Adrenal gland (tissue), 12 donors: ENCODE data around the gene RYR3. TPM values are rescaled to one million over a fixed set of nuclear protein-coding genes. Genes with fewer than 3 reads are reported as not detected.

Source experiments
- DNase-seq, 7 donors: peaks; one replicate each; pipeline ENCODE4 v3.0.0-alpha.2; 2019 to 2020
- H3K27ac ChIP-seq, 5 donors: fragments of 200-600 bp; sonication (generic) in 4 of 5; 1 replicate in 3 of 5; 2 replicates in 2 of 5; pipeline versions ENCODE4 v1.5.1 to v1.8.0; 2016 to 2020; ENCODE audit warnings: mild to moderate bottlenecking in 1 of 5
- H3K27me3 ChIP-seq: fragments of 200-600 bp; 2 replicates; pipeline ENCODE4 v1.8.0; 2021
- H3K36me3 ChIP-seq, 2 donors: fragments of 200-600 bp; replicated peaks in 1 of 2; 1 replicate in 1 of 2; 2 replicates in 1 of 2; pipeline versions ENCODE4 v1.5.1 to v1.8.0; 2018 to 2022
- H3K4me1 ChIP-seq, 2 donors: fragments of 200-600 bp; replicated peaks in 1 of 2; 1 replicate in 1 of 2; 2 replicates in 1 of 2; pipeline versions ENCODE4 v1.5.1 to v1.8.0; 2018 to 2021
- H3K4me3 ChIP-seq, 4 donors: fragments of 200-600 bp; sonication (generic) in 3 of 4; one replicate each; pipeline ENCODE4 v1.5.1; 2016 to 2018
- H3K9me3 ChIP-seq, 3 donors: fragments of 200-600 bp; sonication (generic) in 1 of 3; replicated peaks in 1 of 3; 1 replicate in 2 of 3; 2 replicates in 1 of 3; pipeline versions ENCODE4 v1.5.1 to v1.8.0; 2016 to 2021
- POLR2A ChIP-seq, 2 donors: fragments of 450-650 bp; IDR thresholded peaks; one replicate each; pipeline ENCODE4 v1.6.1; 2017; ENCODE audit warnings: antibody characterized with exemption in 2 of 2, mild to moderate bottlenecking in 2 of 2, moderate library complexity in 1 of 2
- WGBS, 4 donors: extraction: QIAGEN DNeasy Blood & Tissue Kit in 2 of 4; methylation state at CpG; one replicate each; pipeline versions ENCODE4 v1.1.5 to v1.1.7; 2013 to 2017; 5-methylcytosine and 5-hydroxymethylcytosine counted together
- intact Hi-C, 2 donors: fragments of 100-400 bp; cut with DNase I; formaldehyde crosslinking; loops; one replicate each; pipeline versions ENCODE4 v1.14.1 to v1.15.0; 2022 to 2023
- polyA plus RNA-seq, 3 donors: library from polyadenylated mRNA; stranded (reverse); fragments of 200-250 nt in 2 of 3; fragments of 350-450 nt in 1 of 3; fragmentation: Illumina TruSeq in 1 of 3; extraction: RNeasy Lipid Tissue Mini Kit (QIAGEN cat#74804) in 1 of 3; gene quantifications; one replicate each; pipeline ENCODE4 v1.2.3, GENCODE V29; 2013 to 2014
- total RNA-seq, 9 donors: library from RNA; depleted of rRNA in 4 of 9; stranded (reverse); fragments of >200 nt in 4 of 9; fragments of 120-200 nt in 1 of 9; fragmentation: NEBNext Ultra II Directional in 1 of 9; extraction: Animal tissue kit (Norgen Biotek cat#: 25700) in 1 of 9; gene quantifications; one replicate each; pipeline versions ENCODE4 v1.1.0 to v1.2.4, GENCODE V29; 2013 to 2023
- TF ChIP-seq, protein P1 (sequence below), 6 experiments: fragments of 450-650 bp in 4 of 6; fragments of 200-600 bp in 2 of 6; sonication (generic) in 1 of 6; IDR thresholded peaks; 1 replicate in 5 of 6; 2 replicates in 1 of 6; pipeline versions ENCODE4 v1.5.1 to v1.8.0; 2016 to 2021; ENCODE audit warnings: antibody characterized with exemption in 6 of 6, mild to moderate bottlenecking in 2 of 6, moderate library complexity in 1 of 6
- donor health status: healthy with polysubstance abuse.
- donor health status: Bipolar disorder and iron deficiency.
- donor health status: DM: yes; HTN: yes; CAD: no.
- donor health status: DM: no; HTN: no; CAD: no.
- donor health status: DM: no; HTN: no; CAD: no.
- donor health status: DM: yes; HTN: yes; CAD: no.

RYR3 gene
- total and polyA plus RNA-seq, 12 donors = 0.32 to 60.7 (median 3.4) TPM

DNA sequence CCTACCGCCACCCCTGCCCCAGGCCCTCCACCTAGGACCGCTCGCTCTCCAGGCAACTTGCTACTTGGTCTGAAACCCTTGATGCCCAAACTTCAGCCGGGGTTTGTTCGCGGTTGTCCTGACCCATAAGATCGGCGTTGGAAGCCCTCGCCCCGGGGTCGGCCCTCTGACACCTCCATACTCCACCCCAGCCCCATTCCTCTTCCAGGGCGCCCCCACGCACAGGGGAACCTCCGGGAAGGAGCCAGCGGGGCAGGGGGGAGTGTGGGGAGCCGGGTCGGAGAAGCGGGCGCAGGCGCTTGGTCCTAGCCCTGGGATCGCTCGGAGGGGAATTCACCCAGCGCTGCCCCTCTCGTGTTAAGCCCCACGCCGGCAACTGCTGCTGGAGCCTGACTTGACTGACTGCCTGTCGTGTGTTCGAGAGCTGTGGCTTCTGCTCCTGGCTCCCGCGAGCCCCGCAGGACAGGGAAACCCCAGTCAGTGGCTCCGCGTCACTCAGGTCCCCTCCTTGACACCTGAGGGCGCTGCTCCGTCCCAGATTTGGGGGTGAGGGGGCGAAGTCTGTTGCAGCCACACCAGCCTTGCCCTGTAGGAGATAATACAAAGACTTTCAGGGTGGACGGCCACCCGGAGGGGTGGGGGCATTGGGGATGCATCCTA is 675 bp downstream of the RYR3 start:
- H3K27ac ChIP-seq = no peak overlapping the region
- H3K4me1 ChIP-seq = no peaks in the 10 kb centered on the region
- 1 to 5% (median 2%) methylated on average over 15 to 38 of the region's 38 CpGs for WGBS, 4 donors
- intact Hi-C loops = no loop called here
- no peak for TF ChIP-seq POLR2A (IDR thresholded peaks at IDR 0.05)
- TF ChIP-seq, protein P1, sequence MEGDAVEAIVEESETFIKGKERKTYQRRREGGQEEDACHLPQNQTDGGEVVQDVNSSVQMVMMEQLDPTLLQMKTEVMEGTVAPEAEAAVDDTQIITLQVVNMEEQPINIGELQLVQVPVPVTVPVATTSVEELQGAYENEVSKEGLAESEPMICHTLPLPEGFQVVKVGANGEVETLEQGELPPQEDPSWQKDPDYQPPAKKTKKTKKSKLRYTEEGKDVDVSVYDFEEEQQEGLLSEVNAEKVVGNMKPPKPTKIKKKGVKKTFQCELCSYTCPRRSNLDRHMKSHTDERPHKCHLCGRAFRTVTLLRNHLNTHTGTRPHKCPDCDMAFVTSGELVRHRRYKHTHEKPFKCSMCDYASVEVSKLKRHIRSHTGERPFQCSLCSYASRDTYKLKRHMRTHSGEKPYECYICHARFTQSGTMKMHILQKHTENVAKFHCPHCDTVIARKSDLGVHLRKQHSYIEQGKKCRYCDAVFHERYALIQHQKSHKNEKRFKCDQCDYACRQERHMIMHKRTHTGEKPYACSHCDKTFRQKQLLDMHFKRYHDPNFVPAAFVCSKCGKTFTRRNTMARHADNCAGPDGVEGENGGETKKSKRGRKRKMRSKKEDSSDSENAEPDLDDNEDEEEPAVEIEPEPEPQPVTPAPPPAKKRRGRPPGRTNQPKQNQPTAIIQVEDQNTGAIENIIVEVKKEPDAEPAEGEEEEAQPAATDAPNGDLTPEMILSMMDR (IDR thresholded peaks at IDR 0.05) = no peak
- H3K36me3 ChIP-seq = no peaks in the 10 kb centered on the region
- peak overlapping the region in 1 of 4 donors; percentile 41 for H3K4me3 ChIP-seq
- H3K9me3 ChIP-seq = no peaks in the 10 kb centered on the region
- H3K27me3 ChIP-seq = peaks cover 29% of the 10 kb centered on the region
- DNase-seq = no peak

- Histone ChIP-seq H3K4me1 (no peaks in the 10 kb centered on the region), H3K36me3 (no peaks in the 10 kb centered on the region), H3K9me3 (no peaks in the 10 kb centered on the region), H3K4me3 (no peak overlapping the region), H3K27me3 (peaks cover 29% of the 10 kb centered on the region), H3K27ac (no peak overlapping the region)
- TF ChIP-seq POLR2A (IDR thresholded peaks at IDR 0.05) = no peak
- TF ChIP-seq, protein P1 (IDR thresholded peaks at IDR 0.05) = no peak
- DNase-seq = no peak
- intact Hi-C loops = no loop called here
- WGBS, 4 donors = 30 to 59% (median 43%) methylated on average over 1 of the region's 1 CpG
Measured at GRCh38 chr15:33313491-33313890, 2.7 kb downstream of the RYR3 start.

DNA sequence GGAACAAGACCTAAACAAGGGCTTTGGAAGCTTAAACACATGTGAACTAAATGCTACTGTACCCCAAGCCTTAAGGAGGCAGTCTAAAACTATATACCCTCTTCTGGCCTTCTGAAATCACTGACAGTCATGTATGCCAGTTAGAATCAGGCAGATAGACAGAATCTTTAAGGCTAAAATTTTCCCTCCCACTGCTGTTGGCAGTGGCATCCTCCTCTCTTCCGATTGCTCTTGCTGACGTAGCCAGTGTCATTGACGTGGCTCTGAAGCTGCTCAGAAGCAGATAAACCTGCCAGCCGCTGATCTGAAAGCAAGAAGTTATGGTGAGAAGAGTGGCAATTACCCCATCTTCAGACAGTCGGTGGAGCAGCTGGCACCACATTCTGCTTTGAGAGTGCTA is 3.3 kb downstream of the RYR3 start:
- H3K36me3 ChIP-seq = no peaks in the 10 kb centered on the region
- no peak overlapping the region for H3K27ac ChIP-seq
- 47 to 68% (median 51%) methylated on average over 5 of the region's 5 CpGs for WGBS, 4 donors
- intact Hi-C loops = no loop called here
- no peak for TF ChIP-seq POLR2A (IDR thresholded peaks at IDR 0.05)
- TF ChIP-seq, protein P1 (IDR thresholded peaks at IDR 0.05) = no peak
- H3K27me3 ChIP-seq = peaks cover 28% of the 10 kb centered on the region
- DNase-seq = peak in 2 of 7 donors; percentile 9 to 35
- no peaks in the 10 kb centered on the region for H3K9me3 ChIP-seq
- H3K4me3 ChIP-seq = no peak overlapping the region
- H3K4me1 ChIP-seq = no peaks in the 10 kb centered on the region

GRCh38 chr15:33315044-33315443 is 4.3 kb downstream of the RYR3 start:
- Histone ChIP-seq H3K9me3 (no peaks in the 10 kb centered on the region), H3K4me3 (no peak overlapping the region), H3K27ac (no peak overlapping the region), H3K27me3 (peaks cover 20% of the 10 kb centered on the region), H3K4me1 (no peaks in the 10 kb centered on the region), H3K36me3 (no peaks in the 10 kb centered on the region)
- no peak for TF ChIP-seq POLR2A (IDR thresholded peaks at IDR 0.05)
- TF ChIP-seq, protein P1 (IDR thresholded peaks at IDR 0.05) = no peak
- WGBS, 4 donors = 92 to 96% (median 94%) methylated on average over 7 of the region's 7 CpGs
- no peak for DNase-seq
- intact Hi-C loops = no loop called here
